Esophagus squamous epithelium (tissue), 4 donors: ENCODE data around the gene P3R3URF.

ENCODE experiments used
- CTCF ChIP-seq, 6 experiments: fragments of 450-650 bp in 4 of 6; fragments of 200-600 bp in 2 of 6; sonication (generic) in 2 of 6; IDR thresholded peaks; one replicate each; pipeline ENCODE4 v1.5.1; 2016 to 2019; ENCODE audit warnings: antibody characterized with exemption in 6 of 6, mild to moderate bottlenecking in 4 of 6, moderate library complexity in 4 of 6
- POLR2A ChIP-seq, 4 donors: fragments of 450-650 bp; IDR thresholded peaks; one replicate each; pipeline ENCODE4 v1.6.1; 2017; ENCODE audit warnings: antibody characterized with exemption in 4 of 4, mild to moderate bottlenecking in 4 of 4, moderate library complexity in 3 of 4

- TF ChIP-seq CTCF (IDR thresholded peaks at IDR 0.05), result no peak
- no peak for TF ChIP-seq POLR2A (IDR thresholded peaks at IDR 0.05)
These were observed 20.3 kb upstream of the P3R3URF start for GRCh38 chr1:46196609-46197008.
